ENCODE data around the gene ANO2.
"Not testable (repeated sequence)": the region's sequence is repeated elsewhere in the genome, so short reads cannot be mapped to it uniquely, and the experiment has no call there.

The ANO2 gene

GRCh38 chr12:5825761-5826160 is 119.3 kb downstream of the ANO2 start:
- H3K4me1 Mint-ChIP-seq (ENCODE audit: low read depth); intact Hi-C loops (cut with micrococcal nuclease); H3K27me3 Mint-ChIP-seq; H3K27ac Mint-ChIP-seq; H3K36me3 Mint-ChIP-seq (ENCODE audit: low read depth); H3K4me3 Mint-ChIP-seq: not testable (repeated sequence)
- peaks cover 29% of the 10 kb centered on the region for H3K9me3 Mint-ChIP-seq

- H3K27ac Mint-ChIP-seq; intact Hi-C loops (cut with micrococcal nuclease); H3K4me3 Mint-ChIP-seq; H3K36me3 Mint-ChIP-seq (ENCODE audit: low read depth); H3K4me1 Mint-ChIP-seq (ENCODE audit: low read depth); H3K27me3 Mint-ChIP-seq: not testable (repeated sequence)
- H3K9me3 Mint-ChIP-seq: peaks cover 26% of the 10 kb centered on the region
Measured at GRCh38 chr12:5818877-5819276, 126.2 kb downstream of the ANO2 start.

GRCh38 chr12:5817246-5817645 is 127.8 kb downstream of the ANO2 start:
- Mint-ChIP-seq H3K4me3 (no peak overlapping the region), H3K36me3 (ENCODE audit: low read depth) (no peaks in the 10 kb centered on the region), H3K27ac (no peak overlapping the region), H3K27me3 (no peaks in the 10 kb centered on the region), H3K9me3 (peaks cover 21% of the 10 kb centered on the region), H3K4me1 (ENCODE audit: low read depth) (no peaks in the 10 kb centered on the region)
- intact Hi-C loops (cut with micrococcal nuclease): no loop called here

DNA sequence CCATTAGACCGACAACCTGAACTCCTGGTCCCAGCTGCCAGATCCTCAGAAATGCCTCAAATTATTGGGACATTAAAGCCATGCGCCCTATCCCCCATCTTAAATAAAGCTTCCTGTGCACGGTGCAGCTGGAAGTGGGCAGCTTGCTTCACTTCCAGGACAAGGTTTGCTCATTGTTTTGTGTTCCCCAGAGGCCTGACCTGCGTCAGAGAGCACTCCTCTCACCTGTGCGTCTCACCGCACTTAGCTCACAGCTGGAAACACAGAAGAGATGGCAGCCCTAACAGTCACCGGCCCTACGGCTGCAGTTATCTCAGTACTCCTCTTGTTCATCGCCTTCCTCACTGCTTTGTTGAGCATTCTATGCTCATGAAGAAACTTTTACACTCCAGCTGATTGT is 135.5 kb downstream of the ANO2 start:
- H3K4me1 Mint-ChIP-seq (ENCODE audit: low read depth): no peaks in the 10 kb centered on the region
- H3K27ac Mint-ChIP-seq: no peak overlapping the region
- H3K9me3 Mint-ChIP-seq: peaks cover 11% of the 10 kb centered on the region
- H3K36me3 Mint-ChIP-seq (ENCODE audit: low read depth): no peaks in the 10 kb centered on the region
- no peak overlapping the region for H3K4me3 Mint-ChIP-seq
- H3K27me3 Mint-ChIP-seq: no peaks in the 10 kb centered on the region
- intact Hi-C loops (cut with micrococcal nuclease): no loop called here

DNA sequence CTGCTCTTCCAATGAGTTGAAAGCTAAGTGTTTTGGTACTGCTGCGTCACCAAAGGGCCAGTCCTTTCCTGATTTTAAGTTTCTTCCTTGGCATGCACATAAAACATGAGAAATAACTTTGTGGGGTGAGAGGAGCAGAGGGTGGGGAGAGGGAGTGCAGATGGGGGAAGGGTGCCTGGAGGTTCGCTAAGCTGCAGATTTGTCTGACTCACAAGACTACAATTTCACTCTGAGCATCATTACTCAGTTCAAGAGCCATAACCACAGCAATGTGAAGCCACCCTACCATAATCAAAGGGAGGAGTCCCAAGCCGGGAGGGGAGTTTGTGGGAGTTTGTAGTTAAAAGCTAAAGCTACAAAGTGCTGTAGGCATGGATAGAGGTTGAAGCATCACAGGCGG is 136.1 kb downstream of the ANO2 start:
- Mint-ChIP-seq H3K27ac (no peak overlapping the region), H3K4me3 (no peak overlapping the region), H3K9me3 (peaks cover 11% of the 10 kb centered on the region), H3K4me1 (ENCODE audit: low read depth) (no peaks in the 10 kb centered on the region), H3K36me3 (ENCODE audit: low read depth) (no peaks in the 10 kb centered on the region), H3K27me3 (no peaks in the 10 kb centered on the region)
- intact Hi-C loops (cut with micrococcal nuclease): no loop called here

GRCh38 chr12:5807514-5808219 is 137.4 kb downstream of the ANO2 start:
- Mint-ChIP-seq H3K27me3 (no peaks in the 10 kb centered on the region), H3K9me3 (peaks cover 7% of the 10 kb centered on the region), H3K4me3 (no peak overlapping the region), H3K36me3 (ENCODE audit: low read depth) (no peaks in the 10 kb centered on the region), H3K27ac (no peak overlapping the region), H3K4me1 (ENCODE audit: low read depth) (no peaks in the 10 kb centered on the region)
- intact Hi-C loops (cut with micrococcal nuclease): no loop called here

DNA sequence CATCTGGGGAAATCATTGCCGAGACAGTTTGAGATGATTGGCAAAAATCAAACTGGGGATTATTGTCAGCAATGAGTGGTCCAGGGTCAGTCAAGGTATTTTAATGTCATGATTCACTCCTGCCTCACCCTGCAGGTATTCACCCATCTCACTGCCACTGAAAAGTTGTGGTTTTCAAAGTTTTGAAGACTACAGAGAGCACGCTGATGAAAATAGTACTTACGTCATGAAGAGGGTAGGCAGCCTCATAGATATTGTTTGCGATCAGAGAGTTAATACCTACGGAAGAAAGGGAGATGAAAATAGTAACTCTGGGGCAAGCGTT is 138.0 kb downstream of the ANO2 start:
- intact Hi-C loops (cut with micrococcal nuclease): no loop called here
- H3K27ac Mint-ChIP-seq: no peak overlapping the region
- H3K36me3 Mint-ChIP-seq (ENCODE audit: low read depth): no peaks in the 10 kb centered on the region
- no peak overlapping the region for H3K4me3 Mint-ChIP-seq
- H3K9me3 Mint-ChIP-seq: peaks cover under 1% of the 10 kb centered on the region
- H3K4me1 Mint-ChIP-seq (ENCODE audit: low read depth): no peaks in the 10 kb centered on the region
- H3K27me3 Mint-ChIP-seq: no peaks in the 10 kb centered on the region

DNA sequence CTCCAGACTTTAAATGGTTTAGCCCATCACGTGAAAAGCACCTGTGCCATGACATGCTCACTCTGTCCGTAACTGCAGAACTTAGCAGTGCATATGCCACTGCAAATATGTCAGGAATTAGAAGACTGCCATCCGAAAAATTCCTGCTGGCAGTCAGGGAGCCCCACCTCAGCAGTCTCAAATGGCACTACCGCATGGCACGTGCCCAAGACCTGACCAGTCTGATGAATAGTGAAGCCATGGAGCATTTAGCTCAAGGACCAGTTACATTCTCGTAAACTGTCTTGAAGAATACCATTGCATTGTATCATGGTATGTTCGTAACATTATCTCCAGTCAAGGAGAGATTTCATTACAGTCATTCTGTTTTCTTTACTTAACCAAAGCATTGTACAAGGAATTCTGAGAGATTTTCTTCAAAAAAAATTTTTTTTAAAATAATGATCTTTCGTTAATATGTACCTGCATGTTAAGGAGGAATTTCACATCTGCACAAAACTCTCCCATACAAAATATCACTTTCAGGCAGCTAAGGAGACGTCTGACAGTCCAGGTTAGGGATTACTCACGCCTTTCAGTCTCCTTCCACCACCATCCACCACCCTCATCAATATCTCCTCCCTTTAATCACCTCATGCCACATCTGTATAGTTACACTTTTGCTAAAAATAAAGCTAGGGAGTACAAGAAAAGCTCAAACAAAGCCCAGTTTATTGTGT is 138.5 kb downstream of the ANO2 start:
- H3K9me3 Mint-ChIP-seq: no peaks in the 10 kb centered on the region
- H3K27ac Mint-ChIP-seq: no peak overlapping the region
- no peaks in the 10 kb centered on the region for H3K36me3 Mint-ChIP-seq (ENCODE audit: low read depth)
- intact Hi-C loops (cut with micrococcal nuclease): no loop called here
- no peak overlapping the region for H3K4me3 Mint-ChIP-seq
- no peaks in the 10 kb centered on the region for H3K27me3 Mint-ChIP-seq
- H3K4me1 Mint-ChIP-seq (ENCODE audit: low read depth): no peaks in the 10 kb centered on the region

- Mint-ChIP-seq H3K4me3 (no peak overlapping the region), H3K9me3 (no peaks in the 10 kb centered on the region), H3K4me1 (ENCODE audit: low read depth) (no peaks in the 10 kb centered on the region), H3K27ac (no peak overlapping the region), H3K27me3 (peaks cover 11% of the 10 kb centered on the region), H3K36me3 (ENCODE audit: low read depth) (no peaks in the 10 kb centered on the region)
- intact Hi-C loops (cut with micrococcal nuclease): no loop called here
Measured at GRCh38 chr12:5803532-5803931, 141.5 kb downstream of the ANO2 start.

DNA sequence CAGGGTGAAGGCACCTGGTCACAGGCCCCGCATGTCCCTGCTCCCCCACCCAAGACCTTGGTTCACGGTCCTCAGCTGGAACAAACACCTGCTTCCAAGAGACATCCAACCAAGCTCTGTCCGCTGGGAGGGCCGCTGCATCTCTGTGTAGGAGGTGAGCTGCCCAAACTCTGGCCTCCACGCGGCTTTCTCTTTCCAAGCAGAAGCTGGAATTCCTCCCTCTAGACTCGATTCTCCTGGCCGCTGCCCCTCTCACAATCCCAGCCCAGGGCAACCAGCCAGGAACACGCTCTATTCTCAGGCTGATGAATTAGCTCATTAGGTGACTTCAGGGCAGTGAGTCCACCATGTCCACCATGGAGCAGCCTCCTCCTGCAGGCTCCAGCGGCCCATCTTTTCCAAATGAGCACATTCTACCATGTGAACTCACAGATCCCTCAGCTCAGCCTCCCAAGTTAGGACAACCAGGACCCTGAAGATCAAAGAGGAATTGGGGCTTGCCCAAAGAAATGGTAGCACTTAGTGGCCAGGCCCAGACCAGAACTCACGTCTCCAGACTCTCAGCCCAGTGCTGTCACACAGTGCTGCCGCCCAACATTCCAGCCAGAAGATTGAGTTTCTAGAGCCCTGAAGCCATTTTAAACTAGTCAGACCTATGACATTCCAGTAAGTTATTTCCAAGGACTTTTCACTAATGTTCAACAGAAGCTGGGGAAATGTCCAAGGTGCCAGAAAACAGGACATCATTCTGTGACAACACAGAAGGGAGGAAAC is 146.6 kb downstream of the ANO2 start:
- Mint-ChIP-seq H3K4me1 (ENCODE audit: low read depth) (peaks cover 9% of the 10 kb centered on the region), H3K27ac (no peak overlapping the region), H3K4me3 (no peak overlapping the region), H3K36me3 (ENCODE audit: low read depth) (no peaks in the 10 kb centered on the region), H3K27me3 (peaks cover 11% of the 10 kb centered on the region), H3K9me3 (no peaks in the 10 kb centered on the region)
- intact Hi-C loops (cut with micrococcal nuclease): no loop called here

DNA sequence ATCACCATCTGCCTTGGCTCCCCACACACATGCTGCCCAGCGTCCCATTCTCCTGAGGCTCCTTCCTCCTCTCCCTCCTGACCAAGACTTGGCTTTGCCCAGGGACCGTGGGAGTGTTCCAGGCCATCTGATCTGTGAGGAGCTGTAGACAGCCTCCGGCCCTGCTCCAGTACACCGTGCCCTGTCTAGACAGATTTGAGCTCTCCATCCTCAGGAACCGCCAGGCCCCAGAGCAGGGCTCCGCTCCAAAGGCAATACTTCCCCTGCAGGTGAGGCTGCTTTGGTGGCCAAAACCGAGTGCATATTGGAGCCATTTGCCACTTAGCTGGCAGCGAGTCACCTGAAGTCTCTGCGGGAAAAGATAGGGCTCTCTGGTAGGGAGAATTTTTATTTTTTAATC is 147.4 kb downstream of the ANO2 start:
- Mint-ChIP-seq H3K9me3 (no peaks in the 10 kb centered on the region), H3K36me3 (ENCODE audit: low read depth) (no peaks in the 10 kb centered on the region), H3K27ac (no peak overlapping the region), H3K4me1 (ENCODE audit: low read depth) (peaks cover 9% of the 10 kb centered on the region), H3K27me3 (peaks cover 11% of the 10 kb centered on the region), H3K4me3 (no peak overlapping the region)
- intact Hi-C loops (cut with micrococcal nuclease): no loop called here

- intact Hi-C loops (cut with micrococcal nuclease): no loop called here
- no peak overlapping the region for H3K27ac Mint-ChIP-seq
Measured at GRCh38 chr12:5796959-5797225, 148.2 kb downstream of the ANO2 start.

DNA sequence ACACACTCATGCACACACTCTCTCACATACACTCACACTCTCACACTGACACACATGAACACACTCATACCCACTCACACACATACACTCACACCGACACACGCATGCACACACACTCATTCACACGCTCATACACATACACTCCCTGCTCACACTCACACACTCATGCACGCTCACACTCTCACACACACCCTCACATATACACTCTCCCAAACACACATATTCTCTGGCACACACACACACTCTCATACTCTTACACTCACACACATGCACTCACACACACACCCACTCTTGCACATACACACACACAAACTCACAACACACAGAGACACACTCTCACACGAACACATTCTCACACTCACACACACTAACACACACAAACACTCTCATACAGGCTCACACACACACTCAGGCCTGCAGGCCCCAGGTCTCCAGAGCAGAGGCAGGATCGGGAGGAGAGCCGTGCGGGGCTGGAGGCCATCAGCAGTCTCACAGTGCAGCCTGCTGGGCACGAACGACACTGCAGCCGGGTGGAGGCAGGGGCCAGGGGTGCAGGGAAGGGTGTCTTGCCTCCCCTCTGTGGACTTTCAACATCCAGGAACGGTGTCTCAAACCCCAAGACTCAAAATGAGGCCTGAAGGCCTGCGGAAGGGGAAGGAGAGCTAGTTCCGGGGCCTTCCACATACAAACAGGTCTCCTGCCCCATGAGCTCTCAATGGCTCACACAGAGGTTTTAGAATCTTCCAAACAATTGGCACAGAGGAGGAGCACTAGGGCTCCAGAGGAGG is 148.7 kb downstream of the ANO2 start:
- no peaks in the 10 kb centered on the region for H3K36me3 Mint-ChIP-seq (ENCODE audit: low read depth)
- peaks cover 11% of the 10 kb centered on the region for H3K27me3 Mint-ChIP-seq
- no peak overlapping the region for H3K27ac Mint-ChIP-seq
- intact Hi-C loops (cut with micrococcal nuclease): no loop called here
- H3K9me3 Mint-ChIP-seq: no peaks in the 10 kb centered on the region
- H3K4me1 Mint-ChIP-seq (ENCODE audit: low read depth): peaks cover 9% of the 10 kb centered on the region
- no peak overlapping the region for H3K4me3 Mint-ChIP-seq

More at GRCh38 chr12:5796959-5797225, 148.2 kb downstream of the ANO2 start:
- Mint-ChIP-seq H3K27me3 (peaks cover 11% of the 10 kb centered on the region), H3K9me3 (no peaks in the 10 kb centered on the region), H3K4me1 (ENCODE audit: low read depth) (peaks cover 9% of the 10 kb centered on the region), H3K4me3 (no peak overlapping the region), H3K36me3 (ENCODE audit: low read depth) (no peaks in the 10 kb centered on the region)

DNA sequence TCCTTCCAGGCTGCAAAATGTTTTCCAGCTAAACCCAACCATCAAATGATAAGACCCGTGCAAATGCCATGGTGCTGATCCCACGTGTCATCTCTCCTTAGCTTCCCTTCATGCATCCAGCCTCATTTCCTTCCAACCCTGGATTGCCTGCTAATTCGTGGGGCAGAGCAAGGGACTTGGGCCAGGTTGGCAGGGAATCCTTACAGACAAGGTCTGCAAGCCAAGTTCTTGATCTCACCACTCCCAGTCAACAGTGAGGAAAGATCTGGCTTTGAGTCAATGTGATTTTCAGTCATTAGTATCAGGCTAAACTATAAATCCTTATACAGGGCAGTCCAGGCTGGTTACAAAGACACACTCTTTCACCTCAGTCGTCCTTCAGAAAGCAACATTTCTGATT is 150.9 kb downstream of the ANO2 start:
- Mint-ChIP-seq H3K9me3 (no peaks in the 10 kb centered on the region), H3K27ac (no peak overlapping the region), H3K27me3 (peaks cover 10% of the 10 kb centered on the region), H3K4me3 (no peak overlapping the region), H3K36me3 (ENCODE audit: low read depth) (no peaks in the 10 kb centered on the region), H3K4me1 (ENCODE audit: low read depth) (peaks cover 9% of the 10 kb centered on the region)
- intact Hi-C loops (cut with micrococcal nuclease): no loop called here
